IMR-90 (cell line): Measurements from ENCODE around the gene DUSP12. TPM values are rescaled to one million over a fixed set of nuclear protein-coding genes. Genes with fewer than 3 reads are reported as not detected.

Experiments
- ATAC-seq: fragments of 200-7000 bp; cut with Tn5 transposase; 2 replicates; pipeline ENCODE4 v1.9.1; 2020; ENCODE audit warnings: low read depth, mild to moderate bottlenecking, moderate library complexity
- BruUV-seq: library from RNA; stranded (reverse); fragments of 400-500 nt; replicated peaks from 2 replicates; lab custom pipeline; 2021; lab: Mats Ljungman, UMichigan
- CTCF ChIA-PET: fragments of 300-600 bp; formaldehyde crosslinking; extraction: SDS; loops from one replicate; lab custom pipeline; 2021; ENCODE audit warnings: antibody characterized with exemption; lab: Yijun Ruan, JAX
- POLR2A ChIA-PET: fragments of 300-600 bp; sonication (Branson Sonifier 250); formaldehyde crosslinking; loops from one replicate; lab custom pipeline; 2022; ENCODE audit warnings: antibody characterized with exemption; ENCODE audit not compliant: unreplicated experiment; lab: Charles Lee
- DNase-seq: peaks from one replicate; pipeline ENCODE4 v3.0.0; 2013
- H2AFZ ChIP-seq: replicated peaks from 2 replicates; pipeline ENCODE3; 2013; ENCODE audit warnings: low read length, mild to moderate bottlenecking; ENCODE audit not compliant: poor library complexity
- H2AK5ac ChIP-seq: 2 replicates; pipeline ENCODE4 v1.6.1; 2013; ENCODE audit warnings: low read depth, low read length, inconsistent platforms
- H2AK9ac ChIP-seq: replicated peaks from 2 replicates; pipeline ENCODE3; 2013; ENCODE audit warnings: mild to moderate bottlenecking, low read depth, low read length, moderate library complexity; ENCODE audit not compliant: poor library complexity
- H2BK120ac ChIP-seq: 2 replicates; pipeline ENCODE4 v1.6.1; 2013; ENCODE audit warnings: low read depth, low read length, inconsistent platforms
- H2BK15ac ChIP-seq: 3 replicates; pipeline ENCODE4 v1.6.1; 2013; ENCODE audit warnings: low read depth, low read length, inconsistent platforms
- H2BK20ac ChIP-seq: 2 replicates; pipeline ENCODE4 v1.6.1; 2013; ENCODE audit warnings: low read depth, mild to moderate bottlenecking, inconsistent platforms, low read length, moderate library complexity
- H2BK5ac ChIP-seq: 2 replicates; pipeline ENCODE4 v1.6.1; 2013; ENCODE audit warnings: mild to moderate bottlenecking, low read depth, low read length, inconsistent platforms; ENCODE audit not compliant: poor library complexity, severe bottlenecking
- H3K14ac ChIP-seq: replicated peaks from 2 replicates; pipeline ENCODE4 v1.6.1; 2013; ENCODE audit warnings: low read depth, low read length, inconsistent platforms
- H3K18ac ChIP-seq: 2 replicates; pipeline ENCODE4 v1.6.1; 2013; ENCODE audit warnings: low read depth, low read length, control low read depth
- H3K23ac ChIP-seq: 2 replicates; pipeline ENCODE4 v1.6.1; 2013; ENCODE audit warnings: low read depth, low read length, inconsistent platforms
- H3K27ac ChIP-seq: 2 replicates; pipeline ENCODE4 v1.5.1; 2013; ENCODE audit warnings: mild to moderate bottlenecking, control low read depth, low read length; ENCODE audit not compliant: insufficient read depth
- H3K27me3 ChIP-seq: 2 replicates; pipeline ENCODE4 v1.6.1; 2013; ENCODE audit warnings: low read length; ENCODE audit not compliant: control insufficient read depth, insufficient read depth
- H3K36me3 ChIP-seq: 2 replicates; pipeline ENCODE4 v1.6.1; 2013; ENCODE audit warnings: low read length, mixed read lengths; ENCODE audit not compliant: control insufficient read depth, insufficient read depth
- H3K4ac ChIP-seq: 2 replicates; pipeline ENCODE4 v1.6.1; 2013; ENCODE audit warnings: low read depth, low read length, inconsistent platforms
- H3K4me1 ChIP-seq: 2 replicates; pipeline ENCODE4 v1.6.1; 2013; ENCODE audit warnings: low read length, mixed read lengths; ENCODE audit not compliant: control insufficient read depth, insufficient read depth
- H3K4me2 ChIP-seq: 2 replicates; pipeline ENCODE4 v1.6.1; 2013; ENCODE audit warnings: low read depth, mild to moderate bottlenecking, control low read depth, low read length, moderate library complexity
- H3K4me3 ChIP-seq: 2 replicates; pipeline ENCODE4 v1.5.1; 2013; ENCODE audit warnings: low read depth, mild to moderate bottlenecking, control low read depth, low read length, moderate library complexity; ENCODE audit not compliant: insufficient read depth
- H3K56ac ChIP-seq: 2 replicates; pipeline ENCODE4 v1.6.1; 2013; ENCODE audit warnings: low read length, inconsistent platforms; ENCODE audit not compliant: insufficient read depth; ENCODE audit errors: extremely low read depth
- H3K79me1 ChIP-seq, 2 experiments: 2 replicates each; pipeline ENCODE4 v1.6.1; 2013; ENCODE audit warnings: low read length in 2 of 2, inconsistent platforms in 1 of 2, low read depth in 1 of 2
- H3K9ac ChIP-seq: 2 replicates; pipeline ENCODE4 v1.6.1; 2013; ENCODE audit warnings: low read depth, low read length, control low read depth
- H3K9me1 ChIP-seq: 2 replicates; pipeline ENCODE4 v1.6.1; 2013; ENCODE audit warnings: low read length, inconsistent platforms; ENCODE audit not compliant: insufficient read depth
- H3K9me3 ChIP-seq: 2 replicates; pipeline ENCODE4 v1.6.1; 2013; ENCODE audit warnings: low read length; ENCODE audit not compliant: control insufficient read depth, insufficient read depth
- H4K20me1 ChIP-seq: 2 replicates; pipeline ENCODE4 v1.6.1; 2013; ENCODE audit warnings: low read length, inconsistent platforms; ENCODE audit not compliant: insufficient read depth
- H4K5ac ChIP-seq: 2 replicates; pipeline ENCODE4 v1.6.1; 2013; ENCODE audit warnings: mild to moderate bottlenecking, low read depth, low read length, control low read depth
- H4K8ac ChIP-seq, 2 experiments: 2 replicates each; pipeline ENCODE4 v1.6.1; 2013; ENCODE audit warnings: low read depth in 2 of 2, low read length in 2 of 2, control low read depth in 1 of 2, inconsistent platforms in 1 of 2
- H4K91ac ChIP-seq: 2 replicates; pipeline ENCODE4 v1.6.1; 2013; ENCODE audit warnings: low read depth, low read length, inconsistent platforms; ENCODE audit not compliant: insufficient read depth
- BHLHE40 ChIP-seq: fragments of 150-350 bp; IDR thresholded peaks from 2 replicates; pipeline ENCODE4 v1.6.1; 2016; ENCODE audit warnings: mild to moderate bottlenecking, low read depth, low read length
- CEBPB ChIP-seq: IDR thresholded peaks from 2 replicates; pipeline ENCODE4 v1.6.1; 2012; ENCODE audit warnings: low read depth, low read length, improper control_type of control experiment
- CHD1 ChIP-seq: IDR thresholded peaks from 2 replicates; pipeline ENCODE4 v1.6.1; 2012; ENCODE audit warnings: low read depth, low read length, improper control_type of control experiment
- ELK1 ChIP-seq: fragments of 150-350 bp; IDR thresholded peaks from 2 replicates; pipeline ENCODE4 v1.6.1; 2016; ENCODE audit warnings: low read depth, mild to moderate bottlenecking, low read length, moderate library complexity, borderline replicate concordance
- FOS ChIP-seq: fragments of 150-350 bp; IDR thresholded peaks from 2 replicates; pipeline ENCODE4 v1.6.1; 2016; ENCODE audit warnings: low read depth, low read length
- MAFK ChIP-seq: IDR thresholded peaks from 2 replicates; pipeline ENCODE4 v1.6.1; 2012; ENCODE audit warnings: low read depth, low read length, improper control_type of control experiment
- MAZ ChIP-seq: IDR thresholded peaks from 2 replicates; pipeline ENCODE4 v1.6.1; 2012; ENCODE audit warnings: low read depth, mild to moderate bottlenecking, low read length, improper control_type of control experiment, moderate library complexity, borderline replicate concordance
- NFE2L2 ChIP-seq: fragments of 150-350 bp; IDR thresholded peaks from 2 replicates; pipeline ENCODE4 v1.6.1; 2016; ENCODE audit warnings: low read depth, mild to moderate bottlenecking, low read length
- POLR2A ChIP-seq: IDR thresholded peaks from 2 replicates; pipeline ENCODE4 v1.6.1; 2012; ENCODE audit warnings: mild to moderate bottlenecking, low read depth, low read length
- RAD21 ChIP-seq: IDR thresholded peaks from 2 replicates; pipeline ENCODE4 v1.6.1; 2012; ENCODE audit warnings: low read length, improper control_type of control experiment
- RFX5 ChIP-seq: IDR thresholded peaks from 2 replicates; pipeline ENCODE4 v1.8.0; 2012; ENCODE audit warnings: low read depth, mild to moderate bottlenecking, low read length, moderate library complexity
- SMC3 ChIP-seq: fragments of 150-350 bp; IDR thresholded peaks from 2 replicates; pipeline ENCODE4 v1.6.1; 2016; ENCODE audit warnings: low read depth, mild to moderate bottlenecking, antibody characterized with exemption, low read length, moderate library complexity
- WGBS, 2 experiments: methylation state at CpG; one replicate each; pipeline versions ENCODE4 v1.1.5 to v1.1.7; 2013; ENCODE audit warnings: missing lambda C conversion rate in 2 of 2; ENCODE audit not compliant: insufficient read length in 1 of 2; ENCODE audit errors: extremely low coverage in 2 of 2; 5-methylcytosine and 5-hydroxymethylcytosine counted together
- dilution Hi-C: fragments of 300-500 bp; cut with HindIII; formaldehyde crosslinking; loops from one replicate; pipeline ENCODE4 v1.14.3; 2018; ENCODE audit warnings: low sequenced_read_pairs; ENCODE audit not compliant: unreplicated experiment
- in situ Hi-C: fragments of 300-500 bp; cut with MboI; formaldehyde crosslinking; loops from 3 replicates; pipeline ENCODE4 v1.14.3; 2019; ENCODE audit warnings: low sequenced_read_pairs, inconsistent platforms, mixed read lengths
- intact Hi-C: fragments of 100-400 bp; cut with micrococcal nuclease; formaldehyde crosslinking; loops from 2 replicates; pipeline ENCODE4 v1.10.0; 2022
- polyA plus RNA-seq, 3 experiments: library from polyadenylated mRNA; depleted of rRNA; stranded (reverse); fragments of >200 nt; gene quantifications; 2 replicates each; pipeline ENCODE4 v1.2.3, GENCODE V29; 2012; ENCODE audit warnings: low replicate concordance in 1 of 3
- total RNA-seq: library from RNA; depleted of rRNA; stranded (reverse); fragments of >200 nt; gene quantifications from 2 replicates; pipeline ENCODE4 v1.2.3, GENCODE V29; 2012
- TF ChIP-seq, protein P1 (sequence below): fragments of 150-350 bp; IDR thresholded peaks from 2 replicates; pipeline ENCODE4 v1.6.1; 2017; ENCODE audit warnings: mild to moderate bottlenecking, antibody characterized with exemption, low read length, low read depth
- TF ChIP-seq, protein P2 (sequence below): conservative IDR thresholded peaks from 2 replicates; pipeline ENCODE4 v1.5.1; 2012; ENCODE audit warnings: mild to moderate bottlenecking, low read depth, low read length, improper control_type of control experiment

DUSP12 gene
- total and polyA plus RNA-seq, 2 of the 4 experiments (the other 2 are of a cell fraction) = 31.5 to 35.6 TPM

DNA sequence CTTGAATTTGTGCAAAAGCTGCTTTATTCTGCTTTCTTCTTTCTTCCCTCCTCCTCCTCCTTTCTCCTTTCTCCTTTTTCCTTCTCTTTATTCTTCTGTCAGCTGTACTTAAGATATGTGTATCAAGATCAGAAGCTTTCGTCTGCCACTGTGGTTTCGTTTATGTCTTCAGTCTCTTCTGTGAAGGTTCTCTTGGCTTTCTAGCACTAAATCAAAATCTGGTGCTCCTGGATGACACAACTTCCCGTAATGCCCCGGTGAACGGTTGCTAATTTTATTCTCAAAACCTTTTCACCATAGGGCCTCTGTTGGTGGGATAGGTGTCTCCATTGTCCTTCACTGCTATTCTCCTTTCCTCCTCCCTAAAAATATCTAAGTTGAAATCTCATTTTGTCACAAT, 21.6 kb downstream of the DUSP12 start:
- H3K23ac ChIP-seq = no peak overlapping the region
- no peak overlapping the region for H2AK5ac ChIP-seq
- dilution Hi-C loops (no loop called here), in situ Hi-C loops (no loop called here), intact Hi-C loops (no loop called here)
- H2AK9ac ChIP-seq = no peak overlapping the region
- no peak overlapping the region for H3K18ac ChIP-seq
- H4K91ac ChIP-seq = no peak overlapping the region
- H3K79me1 ChIP-seq = peaks cover 20 to 63% of the 10 kb centered on the region in 2 experiments
- no peaks in the 10 kb centered on the region for H3K27me3 ChIP-seq
- no peak overlapping the region for H4K5ac ChIP-seq
- H2BK5ac ChIP-seq = no peak overlapping the region
- WGBS, 2 experiments = no CpG with 5 or more reads among the region's 5 CpGs
- H4K8ac ChIP-seq = no peak overlapping the region
- BruUV-seq = no TSS peak
- ChIA-PET POLR2A (no interaction called here), CTCF (no interaction called here)
- H3K27ac ChIP-seq = no peak overlapping the region
- peaks cover 3% of the 10 kb centered on the region; the same call in 1 of the 2 replicates for H4K20me1 ChIP-seq
- no peak overlapping the region for H2BK120ac ChIP-seq
- no peak overlapping the region for H2BK15ac ChIP-seq
- no peaks in the 10 kb centered on the region for H3K36me3 ChIP-seq
- H3K4ac ChIP-seq = no peak overlapping the region
- no peak overlapping the region for H2BK20ac ChIP-seq
- H3K4me2 ChIP-seq = no peak overlapping the region
- ATAC-seq (no peak), DNase-seq (no peak)
- no peaks in the 10 kb centered on the region for H3K9me3 ChIP-seq
- H3K14ac ChIP-seq = no peak overlapping the region
- peaks cover 2% of the 10 kb centered on the region; the same call in 1 of the 2 replicates for H3K9me1 ChIP-seq
- no peak overlapping the region for H2AFZ ChIP-seq
- no peak overlapping the region for H3K4me3 ChIP-seq
- no peak overlapping the region for H3K56ac ChIP-seq
- TF ChIP-seq, protein P1, sequence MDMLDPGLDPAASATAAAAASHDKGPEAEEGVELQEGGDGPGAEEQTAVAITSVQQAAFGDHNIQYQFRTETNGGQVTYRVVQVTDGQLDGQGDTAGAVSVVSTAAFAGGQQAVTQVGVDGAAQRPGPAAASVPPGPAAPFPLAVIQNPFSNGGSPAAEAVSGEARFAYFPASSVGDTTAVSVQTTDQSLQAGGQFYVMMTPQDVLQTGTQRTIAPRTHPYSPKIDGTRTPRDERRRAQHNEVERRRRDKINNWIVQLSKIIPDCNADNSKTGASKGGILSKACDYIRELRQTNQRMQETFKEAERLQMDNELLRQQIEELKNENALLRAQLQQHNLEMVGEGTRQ = no peak
- TF ChIP-seq SMC3 (no peak), BHLHE40 (no peak), NFE2L2 (no peak), RFX5 (no peak), CEBPB (no peak), RAD21 (no peak), CHD1 (no peak), FOS (no peak), MAFK (no peak), MAZ (no peak), POLR2A (no peak), ELK1 (no peak)
- TF ChIP-seq, protein P2, sequence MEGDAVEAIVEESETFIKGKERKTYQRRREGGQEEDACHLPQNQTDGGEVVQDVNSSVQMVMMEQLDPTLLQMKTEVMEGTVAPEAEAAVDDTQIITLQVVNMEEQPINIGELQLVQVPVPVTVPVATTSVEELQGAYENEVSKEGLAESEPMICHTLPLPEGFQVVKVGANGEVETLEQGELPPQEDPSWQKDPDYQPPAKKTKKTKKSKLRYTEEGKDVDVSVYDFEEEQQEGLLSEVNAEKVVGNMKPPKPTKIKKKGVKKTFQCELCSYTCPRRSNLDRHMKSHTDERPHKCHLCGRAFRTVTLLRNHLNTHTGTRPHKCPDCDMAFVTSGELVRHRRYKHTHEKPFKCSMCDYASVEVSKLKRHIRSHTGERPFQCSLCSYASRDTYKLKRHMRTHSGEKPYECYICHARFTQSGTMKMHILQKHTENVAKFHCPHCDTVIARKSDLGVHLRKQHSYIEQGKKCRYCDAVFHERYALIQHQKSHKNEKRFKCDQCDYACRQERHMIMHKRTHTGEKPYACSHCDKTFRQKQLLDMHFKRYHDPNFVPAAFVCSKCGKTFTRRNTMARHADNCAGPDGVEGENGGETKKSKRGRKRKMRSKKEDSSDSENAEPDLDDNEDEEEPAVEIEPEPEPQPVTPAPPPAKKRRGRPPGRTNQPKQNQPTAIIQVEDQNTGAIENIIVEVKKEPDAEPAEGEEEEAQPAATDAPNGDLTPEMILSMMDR = no peak
- no peak overlapping the region for H3K9ac ChIP-seq
- no peaks in the 10 kb centered on the region for H3K4me1 ChIP-seq
